Measurements from ENCODE around the gene TMEM255A. TPM values are rescaled to one million over a fixed set of nuclear protein-coding genes. Genes with fewer than 3 reads are reported as not detected.

TMEM255A gene
- total RNA-seq, 2 experiments from 2014 or later, result not detected

GRCh38 chrX:120316587-120317283, 5.5 kb upstream of the TMEM255A start:
- intact Hi-C loops (cut with micrococcal nuclease), result no loop called here
- no peak overlapping the region for H3K27ac Mint-ChIP-seq
- H3K9me3 Mint-ChIP-seq, result no peaks in the 10 kb centered on the region
- DNase-seq (no peak), ATAC-seq (no peak)
- no peaks in the 10 kb centered on the region for H3K4me1 Mint-ChIP-seq (ENCODE audit: low read depth)
- no peak for TF ChIP-seq CTCF (IDR thresholded peaks at IDR 0.05)
- no peaks in the 10 kb centered on the region for H3K36me3 Mint-ChIP-seq (ENCODE audit: low read depth)
- ChIA-PET POLR2A (no interaction called here), CTCF (no interaction called here)
- H3K4me3 Mint-ChIP-seq, result no peak overlapping the region
- peaks cover 16% of the 10 kb centered on the region for H3K27me3 Mint-ChIP-seq

DNA sequence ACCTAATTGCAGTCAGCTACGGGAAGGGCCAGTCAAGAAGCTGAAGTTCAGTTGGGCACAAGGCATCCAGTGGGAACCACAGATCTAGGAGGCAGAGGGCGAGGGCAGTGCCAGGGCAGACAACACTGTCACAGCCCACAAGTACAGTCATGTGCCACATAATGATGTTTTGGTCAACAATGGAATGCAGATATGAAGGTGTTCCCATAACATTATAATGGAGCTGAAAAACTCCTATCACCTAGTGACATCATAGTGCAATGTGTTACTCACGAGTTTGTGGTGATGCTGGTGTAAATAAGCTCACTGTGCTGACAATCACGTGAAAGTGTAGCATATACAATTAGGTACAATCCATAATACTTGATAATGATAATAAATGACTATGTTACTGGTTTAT, 4.5 kb upstream of the TMEM255A start:
- Mint-ChIP-seq H3K4me1 (ENCODE audit: low read depth) (no peaks in the 10 kb centered on the region), H3K27me3 (peaks cover 21% of the 10 kb centered on the region), H3K27ac (no peak overlapping the region), H3K36me3 (ENCODE audit: low read depth) (no peaks in the 10 kb centered on the region), H3K9me3 (no peaks in the 10 kb centered on the region), H3K4me3 (no peak overlapping the region)
- ATAC-seq, result no peak
- intact Hi-C loops (cut with micrococcal nuclease), result no loop called here
- CTCF ChIA-PET, result no interaction called here
- no peak for DNase-seq
- POLR2A ChIA-PET, result no interaction called here
- no peak for TF ChIP-seq CTCF (IDR thresholded peaks at IDR 0.05)

DNA sequence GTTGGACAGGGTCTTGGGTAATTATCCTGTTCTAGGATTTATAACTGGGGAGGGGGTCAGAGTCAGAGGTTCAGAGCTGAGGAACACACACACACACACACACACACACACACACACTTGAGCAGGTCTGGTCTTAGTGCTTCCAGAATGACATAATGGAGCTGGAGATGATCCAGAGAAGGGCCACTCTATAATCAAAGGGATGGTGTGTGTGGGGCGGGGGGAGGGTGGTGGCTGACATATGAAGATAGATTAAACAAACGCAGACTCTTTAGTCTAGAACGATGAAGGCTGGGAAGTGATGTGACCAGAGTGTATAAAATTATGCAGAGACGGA, 434 bp upstream of the TMEM255A start:
- Mint-ChIP-seq H3K27ac (no peak overlapping the region), H3K9me3 (no peaks in the 10 kb centered on the region), H3K36me3 (ENCODE audit: low read depth) (no peaks in the 10 kb centered on the region), H3K4me3 (no peak overlapping the region), H3K27me3 (peaks cover 48% of the 10 kb centered on the region), H3K4me1 (ENCODE audit: low read depth) (peaks cover 12% of the 10 kb centered on the region)
- no peak for TF ChIP-seq CTCF (IDR thresholded peaks at IDR 0.05)
- intact Hi-C loops (cut with micrococcal nuclease), result no loop called here
- CTCF ChIA-PET, result interaction anchor here (0.7 to 1.3 kb wide), 3 partner anchors 54 to 114 kb away, joined by 3 to 4 read pairs (median 4); no protein-coding TSS in a partner anchor
- POLR2A ChIA-PET, result interaction anchor here (0.6 to 1.1 kb wide), 3 partner anchors 61 to 942 kb away, joined by 3 to 4 read pairs (median 3); partner anchors contain the start of gene ZBTB33
- no peak for DNase-seq
- ATAC-seq, result no peak

DNA sequence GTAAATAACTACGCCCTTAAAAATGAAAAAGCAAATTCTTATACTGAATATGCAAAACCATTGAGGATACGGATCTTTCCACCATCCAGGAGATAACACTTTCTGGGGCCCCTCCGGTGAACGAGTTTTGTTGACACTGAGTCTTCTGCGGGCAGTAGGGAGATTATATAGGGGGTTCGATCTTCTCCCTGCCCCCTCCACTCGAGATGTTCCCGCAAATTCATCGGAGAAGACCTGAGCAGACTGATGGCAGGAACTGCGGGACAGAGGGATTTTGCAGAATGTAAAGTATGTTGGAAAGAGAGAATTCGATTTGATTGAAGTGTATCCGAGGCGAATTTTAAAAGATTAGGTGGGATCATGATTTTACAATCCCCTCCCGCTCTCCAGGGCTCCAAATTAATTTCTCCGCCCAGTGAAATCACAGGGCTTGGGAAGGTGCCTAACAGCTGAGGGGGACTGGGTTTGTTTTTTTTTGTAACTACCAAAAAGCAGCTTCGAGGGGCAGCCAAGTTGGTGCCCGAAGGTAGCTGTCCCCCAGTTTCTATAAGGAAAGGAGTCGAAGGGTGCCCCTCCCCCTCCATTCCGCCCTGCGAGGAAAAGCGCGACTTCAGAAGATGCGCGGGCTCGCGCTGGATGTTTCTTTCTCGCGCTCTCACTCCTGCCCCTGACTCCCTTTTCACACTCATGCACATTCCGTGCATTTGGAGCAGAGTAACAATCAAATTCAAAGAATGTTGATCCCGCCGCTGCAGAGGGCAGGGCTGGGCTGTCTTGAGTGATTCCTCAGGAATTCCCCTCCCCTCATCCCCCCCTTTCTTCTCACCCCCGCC, 1.2 kb downstream of the TMEM255A start:
- TF ChIP-seq CTCF (IDR thresholded peaks at IDR 0.05), result no peak
- Mint-ChIP-seq H3K27ac (no peak overlapping the region), H3K27me3 (peaks cover 48% of the 10 kb centered on the region), H3K36me3 (ENCODE audit: low read depth) (no peaks in the 10 kb centered on the region), H3K9me3 (no peaks in the 10 kb centered on the region), H3K4me1 (ENCODE audit: low read depth) (peaks cover 16% of the 10 kb centered on the region), H3K4me3 (peak overlapping the region; percentile 70)
- intact Hi-C loops (cut with micrococcal nuclease), result loop anchor here (10.0 kb wide), 1 partner anchor 55 kb away; the partner anchor contains the start of gene ZBTB33
- ChIA-PET CTCF (interaction anchor here (1.0 to 1.8 kb wide), 9 partner anchors 8 to 176 kb away, joined by 3 to 7 read pairs (median 5); partner anchors contain the start of genes LAMP2 and ZBTB33), POLR2A (no interaction called here)
- no peak for ATAC-seq
- DNase-seq, result peak; percentile 29

All from activated CD8-positive, alpha-beta T cell treated with anti-CD3 and anti-CD28 coated beads for 36 hours (primary cell).